HCT116 (cell line): ENCODE measurements around the gene KATNAL1. TPM values are rescaled to one million over a fixed set of nuclear protein-coding genes. Genes with fewer than 3 reads are reported as not detected.

ENCODE experiments used
- ATAC-seq: fragments of 200-7000 bp; cut with Tn5 transposase; 2 replicates; pipeline ENCODE4 v1.9.1; 2020; ENCODE audit warnings: mild to moderate bottlenecking, moderate library complexity
- BruUV-seq: library from RNA; stranded (reverse); fragments of 400-500 nt; replicated peaks from 2 replicates; lab custom pipeline; 2021; lab: Mats Ljungman, UMichigan
- CTCF ChIA-PET: fragments of 300-600 bp; sonication (Branson Sonifier 250); formaldehyde crosslinking; loops from one replicate; lab custom pipeline; 2021; ENCODE audit warnings: antibody characterized with exemption; lab: Charles Lee
- POLR2A ChIA-PET: fragments of 300-600, 350-600 bp; sonication (Branson Sonifier 250); formaldehyde crosslinking; loops from one replicate; lab custom pipeline; 2021; ENCODE audit warnings: antibody characterized with exemption; lab: Charles Lee
- RAD21 ChIA-PET, 2 experiments: fragments of 300-600 bp; sonication (Branson Sonifier 250); formaldehyde crosslinking; loops; one replicate each; lab custom pipeline; 2023; ENCODE audit warnings: low total read pairs in 2 of 2; ENCODE audit not compliant: uncharacterized antibody in 2 of 2, unreplicated experiment in 2 of 2, low non-redundant PET in 1 of 2; lab: Charles Lee
- DNase-seq: peaks from one replicate; pipeline ENCODE4 v3.0.0-alpha.2; 2010; ENCODE audit warnings: low read depth, low spot score
- H2AFZ ChIP-seq: fragments of 200-600 bp; shearing (Covaris generic), sonication (generic); 2 replicates; pipeline ENCODE4 v1.6.1; 2017; ENCODE audit warnings: low read depth, mixed run types, mixed read lengths, antibody characterized with exemption, low read length; ENCODE audit not compliant: poor library complexity, severe bottlenecking
- H3K27ac ChIP-seq: 2 replicates; pipeline ENCODE4 v1.5.1; 2012; ENCODE audit warnings: low read depth, low read length
- H3K27me3 ChIP-seq: fragments of 200-600 bp; sonication (generic); 2 replicates; pipeline ENCODE4 v1.6.1; 2016; ENCODE audit warnings: mixed run types, low read length, mixed read lengths; ENCODE audit not compliant: insufficient read depth
- H3K36me3 ChIP-seq, 2 experiments: fragments of 200-500 bp in 1 of 2; fragments of 200-600 bp in 1 of 2; sonication (Bioruptor generic) in 1 of 2; sonication (generic) in 1 of 2; 2 replicates each; pipeline versions ENCODE4 v1.5.1 to v1.6.1; 2014 to 2016; ENCODE audit warnings: low read length in 2 of 2, inconsistent platforms in 1 of 2, mixed read lengths in 1 of 2, mixed run types in 1 of 2; ENCODE audit not compliant: insufficient read depth in 2 of 2, control insufficient read depth in 1 of 2
- H3K4me1 ChIP-seq, 2 experiments: fragments of 200-600 bp in 1 of 2; sonication (generic) in 1 of 2; 2 replicates each; pipeline versions ENCODE4 v1.5.1 to v1.6.1; 2012 to 2017; ENCODE audit warnings: low read length in 2 of 2, inconsistent platforms in 1 of 2, mild to moderate bottlenecking in 1 of 2, mixed read lengths in 1 of 2, mixed run types in 1 of 2, moderate library complexity in 1 of 2; ENCODE audit not compliant: insufficient read depth in 2 of 2, control insufficient read depth in 1 of 2
- H3K4me2 ChIP-seq: fragments of 200-600 bp; sonication (generic); 2 replicates; pipeline ENCODE4 v1.6.1; 2017; ENCODE audit warnings: mixed run types, low read length, mixed read lengths
- H3K4me3 ChIP-seq, 2 experiments: fragments of 200-600 bp in 1 of 2; sonication (generic) in 1 of 2; replicated peaks in 1 of 2; 2 replicates each; pipeline ENCODE4 v1.5.1; 2011 to 2016; ENCODE audit warnings: low read length in 2 of 2, control low read depth in 1 of 2, low read depth in 1 of 2, mild to moderate bottlenecking in 1 of 2, mixed read lengths in 1 of 2, mixed run types in 1 of 2
- H3K79me2 ChIP-seq: fragments of 200-600 bp; sonication (generic); 2 replicates; pipeline ENCODE4 v1.6.1; 2017; ENCODE audit warnings: mild to moderate bottlenecking, mixed run types, low read length, moderate library complexity, mixed read lengths; ENCODE audit not compliant: insufficient read depth
- H3K9ac ChIP-seq: fragments of 200-600 bp; sonication (generic); 2 replicates; pipeline ENCODE4 v1.6.1; 2016; ENCODE audit warnings: low read length, mixed read lengths
- H3K9me2 ChIP-seq: fragments of 200-600 bp; sonication (generic), shearing (Covaris generic); 2 replicates; pipeline ENCODE4 v1.6.1; 2017; ENCODE audit warnings: mixed run types, mild to moderate bottlenecking, moderate library complexity; ENCODE audit not compliant: insufficient read depth
- H3K9me3 ChIP-seq, 2 experiments: fragments of 200-500 bp in 1 of 2; fragments of 200-600 bp in 1 of 2; sonication (Bioruptor generic) in 1 of 2; sonication (generic) in 1 of 2; 2 replicates each; pipeline ENCODE4 v1.6.1; 2014 to 2017; ENCODE audit warnings: low read length in 2 of 2, mixed read lengths in 2 of 2, inconsistent platforms in 1 of 2, low read depth in 1 of 2, mild to moderate bottlenecking in 1 of 2, mixed run types in 1 of 2, moderate library complexity in 1 of 2; ENCODE audit not compliant: control insufficient read depth in 1 of 2, insufficient read depth in 1 of 2
- H4K20me1 ChIP-seq: fragments of 200-600 bp; sonication (generic), shearing (Covaris generic); 2 replicates; pipeline ENCODE4 v1.6.1; 2017; ENCODE audit warnings: mixed run types, mild to moderate bottlenecking, moderate library complexity; ENCODE audit not compliant: insufficient read depth
- EZH2phosphoT487 ChIP-seq: fragments of 200-600 bp; IDR thresholded peaks from 2 replicates; pipeline ENCODE4 v1.6.1; 2018; ENCODE audit warnings: antibody characterized with exemption, borderline replicate concordance
- FOSL1 ChIP-seq: IDR thresholded peaks from 2 replicates; pipeline ENCODE4 v1.6.1; 2012; ENCODE audit warnings: low read depth
- POLR2AphosphoS5 ChIP-seq: IDR thresholded peaks from 2 replicates; pipeline ENCODE4 v1.6.1; 2011; ENCODE audit warnings: mild to moderate bottlenecking, low read depth, low read length, moderate library complexity
- SIN3A ChIP-seq: IDR thresholded peaks from 2 replicates; pipeline ENCODE4 v1.6.1; 2012; ENCODE audit warnings: low read depth
- SRF ChIP-seq: IDR thresholded peaks from 2 replicates; pipeline ENCODE4 v1.6.1; 2012; ENCODE audit warnings: low read depth
- intact Hi-C: fragments of 100-400 bp; cut with micrococcal nuclease; formaldehyde crosslinking; loops from 2 replicates; pipeline ENCODE4 v1.10.0; 2022
- total RNA-seq: library from RNA; stranded (reverse); gene quantifications from one replicate; pipeline ENCODE4 v1.2.1, GENCODE V29; 2021; ENCODE audit not compliant: unreplicated experiment
- TF ChIP-seq, protein P1 (sequence below): IDR thresholded peaks from 2 replicates; pipeline ENCODE4 v1.6.1; 2012
- TF ChIP-seq, protein P2 (sequence below): IDR thresholded peaks from 2 replicates; pipeline ENCODE4 v1.6.1; 2012; ENCODE audit warnings: low read depth
- TF ChIP-seq, protein P3 (sequence below): IDR thresholded peaks from 2 replicates; pipeline ENCODE4 v1.6.1; 2012

Gene KATNAL1
- total RNA-seq, 1 experiment from 2014 or later, result 17.3 TPM

DNA sequence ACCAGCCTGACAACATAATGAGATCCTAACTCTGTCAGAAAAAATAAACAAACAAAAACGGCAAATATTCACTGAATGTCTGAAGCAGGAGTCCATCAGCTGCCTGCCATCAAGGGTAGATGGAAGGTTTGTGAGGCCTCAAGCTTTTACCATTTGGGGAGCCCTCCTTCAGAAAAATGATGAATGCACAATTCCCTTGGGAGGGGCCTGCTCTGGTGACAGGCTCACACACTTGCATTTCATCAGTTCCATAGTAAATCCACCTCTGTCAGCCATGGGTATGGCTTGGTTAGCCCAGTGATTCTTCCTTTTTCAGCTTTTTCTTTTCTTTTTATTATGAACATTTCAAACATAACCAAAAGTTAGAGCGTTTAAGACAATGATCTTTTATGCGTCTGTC lies 26.3 kb upstream of the KATNAL1 start:
- no peak for DNase-seq
- RAD21 ChIA-PET, result no interaction called here
- no peaks in the 10 kb centered on the region for H4K20me1 ChIP-seq

DNA sequence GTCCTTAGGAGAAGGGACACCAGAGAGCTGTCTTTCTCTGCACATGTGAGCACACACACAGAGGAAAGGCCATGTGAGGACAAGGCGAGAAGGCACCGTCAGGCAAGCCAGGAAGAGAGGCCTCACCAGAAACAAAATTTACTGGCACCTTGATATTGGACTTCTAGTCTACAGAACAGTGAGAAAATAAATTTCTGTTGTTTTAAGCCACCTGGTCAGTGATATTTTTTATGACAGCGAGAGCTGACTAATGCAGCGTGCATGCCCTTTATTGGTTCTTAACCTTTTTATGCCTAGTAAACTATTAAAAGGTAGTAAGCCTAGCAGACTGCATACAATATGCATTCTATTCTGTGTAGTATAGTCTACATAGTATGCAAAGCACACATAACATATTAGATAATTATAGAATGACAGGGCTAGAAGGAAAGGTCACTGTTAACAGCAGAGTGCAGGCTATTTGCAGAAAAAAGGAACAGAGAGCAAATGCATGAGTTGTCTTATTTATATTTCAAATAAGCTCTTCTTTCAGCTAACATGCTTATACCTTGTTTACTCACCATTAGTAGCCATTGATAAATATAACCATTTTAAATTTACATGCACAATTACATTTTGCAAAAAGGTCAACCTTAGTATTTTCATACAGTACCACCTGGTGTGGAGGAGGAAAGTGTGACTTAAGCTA lies 25.2 kb upstream of the KATNAL1 start:
- Histone ChIP-seq H3K36me3 (no peaks in the 10 kb centered on the region), H3K9me2 (no peaks in the 10 kb centered on the region), H3K4me2 (peak overlapping the region; percentile 48), H3K79me2 (no peaks in the 10 kb centered on the region), H3K9ac (no peak overlapping the region), H3K27ac (no peak overlapping the region; the same call in 1 of the 2 replicates), H4K20me1 (no peaks in the 10 kb centered on the region), H3K4me3 (no peak overlapping the region), H3K9me3 (no peaks in the 10 kb centered on the region), H2AFZ (no peak overlapping the region), H3K27me3 (no peaks in the 10 kb centered on the region), H3K4me1 (peaks cover 23 to 51% of the 10 kb centered on the region in 2 experiments)
- intact Hi-C loops, result loop anchor here (10.0 kb wide), 1 partner anchor 558 kb away; no protein-coding TSS in a partner anchor
- POLR2A ChIA-PET, result interaction anchor here (0.6 kb wide), 1 partner anchor 52 kb away, joined by 4 read pairs; no protein-coding TSS in a partner anchor
- CTCF ChIA-PET, result interaction anchor here (1.2 to 1.3 kb wide), 2 partner anchors 14 to 200 kb away, joined by 3 to 5 read pairs; no protein-coding TSS in a partner anchor
- peak; percentile 28; the same call in 1 of the 2 replicates for ATAC-seq
- no peak for TF ChIP-seq EZH2phosphoT487
- TF ChIP-seq, protein P1, sequence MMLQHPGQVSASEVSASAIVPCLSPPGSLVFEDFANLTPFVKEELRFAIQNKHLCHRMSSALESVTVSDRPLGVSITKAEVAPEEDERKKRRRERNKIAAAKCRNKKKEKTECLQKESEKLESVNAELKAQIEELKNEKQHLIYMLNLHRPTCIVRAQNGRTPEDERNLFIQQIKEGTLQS, result no peak
- TF ChIP-seq, protein P2, sequence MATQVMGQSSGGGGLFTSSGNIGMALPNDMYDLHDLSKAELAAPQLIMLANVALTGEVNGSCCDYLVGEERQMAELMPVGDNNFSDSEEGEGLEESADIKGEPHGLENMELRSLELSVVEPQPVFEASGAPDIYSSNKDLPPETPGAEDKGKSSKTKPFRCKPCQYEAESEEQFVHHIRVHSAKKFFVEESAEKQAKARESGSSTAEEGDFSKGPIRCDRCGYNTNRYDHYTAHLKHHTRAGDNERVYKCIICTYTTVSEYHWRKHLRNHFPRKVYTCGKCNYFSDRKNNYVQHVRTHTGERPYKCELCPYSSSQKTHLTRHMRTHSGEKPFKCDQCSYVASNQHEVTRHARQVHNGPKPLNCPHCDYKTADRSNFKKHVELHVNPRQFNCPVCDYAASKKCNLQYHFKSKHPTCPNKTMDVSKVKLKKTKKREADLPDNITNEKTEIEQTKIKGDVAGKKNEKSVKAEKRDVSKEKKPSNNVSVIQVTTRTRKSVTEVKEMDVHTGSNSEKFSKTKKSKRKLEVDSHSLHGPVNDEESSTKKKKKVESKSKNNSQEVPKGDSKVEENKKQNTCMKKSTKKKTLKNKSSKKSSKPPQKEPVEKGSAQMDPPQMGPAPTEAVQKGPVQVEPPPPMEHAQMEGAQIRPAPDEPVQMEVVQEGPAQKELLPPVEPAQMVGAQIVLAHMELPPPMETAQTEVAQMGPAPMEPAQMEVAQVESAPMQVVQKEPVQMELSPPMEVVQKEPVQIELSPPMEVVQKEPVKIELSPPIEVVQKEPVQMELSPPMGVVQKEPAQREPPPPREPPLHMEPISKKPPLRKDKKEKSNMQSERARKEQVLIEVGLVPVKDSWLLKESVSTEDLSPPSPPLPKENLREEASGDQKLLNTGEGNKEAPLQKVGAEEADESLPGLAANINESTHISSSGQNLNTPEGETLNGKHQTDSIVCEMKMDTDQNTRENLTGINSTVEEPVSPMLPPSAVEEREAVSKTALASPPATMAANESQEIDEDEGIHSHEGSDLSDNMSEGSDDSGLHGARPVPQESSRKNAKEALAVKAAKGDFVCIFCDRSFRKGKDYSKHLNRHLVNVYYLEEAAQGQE, result no peak
- peak; percentile 9; the same call in 1 of the 2 replicates for TF ChIP-seq FOSL1
- BruUV-seq, result no TSS peak
- RAD21 ChIA-PET, result no interaction called here
- DNase-seq, result no peak

More for the DNA sequence above, 26.3 kb upstream of the KATNAL1 start:
- CTCF ChIA-PET, result interaction anchor here (1.2 to 1.3 kb wide), 2 partner anchors 15 to 201 kb away, joined by 3 to 5 read pairs; no protein-coding TSS in a partner anchor
- no peaks in the 10 kb centered on the region for H3K9me2 ChIP-seq
- TF ChIP-seq POLR2AphosphoS5 (no peak), SRF (no peak), SIN3A (no peak)
- TF ChIP-seq, protein P3, sequence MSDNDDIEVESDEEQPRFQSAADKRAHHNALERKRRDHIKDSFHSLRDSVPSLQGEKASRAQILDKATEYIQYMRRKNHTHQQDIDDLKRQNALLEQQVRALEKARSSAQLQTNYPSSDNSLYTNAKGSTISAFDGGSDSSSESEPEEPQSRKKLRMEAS, result no peak
- TF ChIP-seq, all 23 proteins: peak for 0
- intact Hi-C loops, result loop anchor here (10.0 kb wide), 1 partner anchor 559 kb away; no protein-coding TSS in a partner anchor
- H2AFZ ChIP-seq, result no peak overlapping the region
- no peaks in the 10 kb centered on the region for H3K27me3 ChIP-seq
- H3K36me3 ChIP-seq, result no peaks in the 10 kb centered on the region
- H3K4me3 ChIP-seq, result no peak overlapping the region
- no peak overlapping the region for H3K9ac ChIP-seq
- no peak overlapping the region for H3K27ac ChIP-seq
- no peak for ATAC-seq
- BruUV-seq, result no TSS peak
- no peaks in the 10 kb centered on the region for H3K9me3 ChIP-seq
- H3K4me2 ChIP-seq, result no peak overlapping the region
- POLR2A ChIA-PET, result interaction anchor here (0.6 kb wide), 1 partner anchor 53 kb away, joined by 4 read pairs; no protein-coding TSS in a partner anchor
- peaks cover 30 to 62% of the 10 kb centered on the region in 2 experiments for H3K4me1 ChIP-seq
- no peaks in the 10 kb centered on the region for H3K79me2 ChIP-seq
